GF-D8 (cell line): Measurements from ENCODE around the gene FHIT.

Experiments
- DNase-seq: peaks from one replicate; lab custom pipeline; 2025; lab: John Stamatoyannopoulos, UW

Gene FHIT

GRCh38 chr3:60047426-60048200, 1203.6 kb downstream of the FHIT start:
- no peak for DNase-seq

GRCh38 chr3:60046210-60046609, 1205.0 kb downstream of the FHIT start:
- DNase-seq: no peak

GRCh38 chr3:60045686-60046085, 1205.6 kb downstream of the FHIT start:
- no peak for DNase-seq

- DNase-seq: no peak
Observed at GRCh38 chr3:60036803-60037202, 1214.4 kb downstream of the FHIT start.

- no peak for DNase-seq
Observed at GRCh38 chr3:60033901-60034453, 1217.3 kb downstream of the FHIT start.

- no peak for DNase-seq
Observed at GRCh38 chr3:60030982-60031381, 1220.3 kb downstream of the FHIT start.

- DNase-seq: no peak
Observed at GRCh38 chr3:60028233-60028632, 1223.0 kb downstream of the FHIT start.

- no peak for DNase-seq
Observed at GRCh38 chr3:60027335-60027734, 1223.9 kb downstream of the FHIT start.

GRCh38 chr3:60025096-60026050, 1225.9 kb downstream of the FHIT start:
- DNase-seq: no peak

- no peak for DNase-seq
Observed at GRCh38 chr3:60024400-60024799, 1226.9 kb downstream of the FHIT start.

GRCh38 chr3:60023189-60023588, 1228.1 kb downstream of the FHIT start:
- no peak for DNase-seq

GRCh38 chr3:60017631-60018030, 1233.6 kb downstream of the FHIT start:
- no peak for DNase-seq

GRCh38 chr3:60015032-60015705, 1236.1 kb downstream of the FHIT start:
- no peak for DNase-seq

- DNase-seq: no peak
Observed at GRCh38 chr3:60013241-60013640, 1238.0 kb downstream of the FHIT start.

GRCh38 chr3:60011218-60011617, 1240.0 kb downstream of the FHIT start:
- DNase-seq: no peak

- DNase-seq: peak; percentile 53
Observed at GRCh38 chr3:60010781-60011180, 1240.5 kb downstream of the FHIT start.

- DNase-seq: no peak
Observed at GRCh38 chr3:60009931-60010478, 1241.2 kb downstream of the FHIT start.

- no peak for DNase-seq
Observed at GRCh38 chr3:60001369-60001768, 1249.9 kb downstream of the FHIT start.

GRCh38 chr3:60000311-60001105, 1250.7 kb downstream of the FHIT start:
- DNase-seq: no peak

GRCh38 chr3:59998058-59998457, 1253.2 kb downstream of the FHIT start:
- DNase-seq: no peak

- DNase-seq: no peak
Observed at GRCh38 chr3:59997583-59997982, 1253.7 kb downstream of the FHIT start.
